KG1 (cell line): ENCODE data around the gene CSK.

Experiments used
- DNase-seq: peaks from one replicate; lab custom pipeline; 2025; lab: John Stamatoyannopoulos, UW

CSK gene

GRCh38 chr15:74826364-74826819 is 44.5 kb downstream of the CSK start, which contains the start of gene CPLX3:
Gene CPLX3, plus strand, starts transcription at chr15:74826627. Its CDS starts 77 bp downstream, at chr15:74826704.
- DNase-seq: no peak

- DNase-seq: no peak
Observed at GRCh38 chr15:74826921-74827320, 45.0 kb downstream of the CSK start.

- DNase-seq: no peak
Observed at GRCh38 chr15:74827614-74828013, 45.7 kb downstream of the CSK start.

GRCh38 chr15:74828835-74829234 is 47.0 kb downstream of the CSK start:
- DNase-seq: no peak

GRCh38 chr15:74829486-74829885 is 47.6 kb downstream of the CSK start:
- no peak for DNase-seq

GRCh38 chr15:74829991-74830390 is 48.1 kb downstream of the CSK start:
- DNase-seq: no peak

- no peak for DNase-seq
Observed at GRCh38 chr15:74830868-74831267, 49.0 kb downstream of the CSK start.

- DNase-seq: no peak
Observed at GRCh38 chr15:74831813-74832495, 50.1 kb downstream of the CSK start.

- DNase-seq: no peak
Observed at GRCh38 chr15:74832826-74833225, 50.9 kb downstream of the CSK start.

GRCh38 chr15:74833376-74834107 is 51.7 kb downstream of the CSK start:
- no peak for DNase-seq

GRCh38 chr15:74835312-74835823 is 53.5 kb downstream of the CSK start:
- DNase-seq: no peak

GRCh38 chr15:74836846-74837245 is 55.0 kb downstream of the CSK start:
- no peak for DNase-seq

GRCh38 chr15:74837482-74838136 is 55.7 kb downstream of the CSK start:
- DNase-seq: no peak

GRCh38 chr15:74838137-74838516 is 56.2 kb downstream of the CSK start:
- DNase-seq: no peak

- DNase-seq: no peak
Observed at GRCh38 chr15:74838746-74839525, 57.1 kb downstream of the CSK start.

GRCh38 chr15:74839526-74840395 is 57.9 kb downstream of the CSK start:
- DNase-seq: no peak

GRCh38 chr15:74840851-74841775 is 59.2 kb downstream of the CSK start:
- no peak for DNase-seq

GRCh38 chr15:74841891-74842373 is 60.1 kb downstream of the CSK start:
- no peak for DNase-seq

GRCh38 chr15:74842581-74843444 is 60.9 kb downstream of the CSK start, which contains the start of gene ULK3:
Gene ULK3, minus strand, starts transcription at chr15:74843156. Its CDS starts 51 bp downstream, at chr15:74843105.
- peak; percentile 85 for DNase-seq
